GM18519 (cell line): Measurements from ENCODE around the gene TAX1BP3.

Source experiments
- ATAC-seq: cut with Tn5 transposase; IDR thresholded peaks from one replicate; pipeline ENCODE4 v1.9.1; 2021; ENCODE audit warnings: mild to moderate bottlenecking, moderate library complexity; ENCODE audit not compliant: unreplicated experiment, low FRiP score

The TAX1BP3 gene

DNA sequence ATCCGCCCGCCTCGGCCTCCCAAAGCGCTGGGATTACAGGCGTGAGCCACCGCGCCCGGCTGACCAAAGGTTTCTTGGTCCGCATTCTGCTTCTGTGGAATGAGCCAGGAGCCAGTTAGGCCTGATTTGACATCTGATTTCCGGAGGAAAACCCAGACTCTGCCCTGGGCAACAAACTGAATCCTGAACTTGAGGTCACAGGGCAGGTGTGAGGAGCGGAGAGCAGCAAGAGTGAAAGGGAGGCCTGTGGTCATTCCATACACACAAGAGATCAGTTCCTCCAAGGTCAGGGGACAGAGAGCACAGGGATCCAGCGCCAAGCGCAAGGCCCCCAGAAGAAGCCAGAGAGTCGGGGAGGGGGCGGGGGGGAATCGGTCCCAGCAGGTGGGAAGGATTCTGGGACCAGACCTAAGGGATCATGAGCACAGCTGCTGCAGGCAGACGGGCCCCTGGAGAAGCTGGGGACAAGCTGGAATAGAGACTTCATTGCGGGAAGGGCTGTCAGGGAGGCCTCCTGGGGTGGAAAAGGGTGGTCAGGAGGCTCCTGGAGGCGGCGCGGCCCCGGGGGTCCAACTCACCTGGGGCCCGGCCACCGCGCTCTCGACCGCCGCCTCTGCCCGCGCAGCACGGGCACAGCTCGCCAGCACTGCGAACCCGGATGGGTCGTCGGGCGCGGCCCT lies 32.8 kb downstream of the TAX1BP3 start:
- ATAC-seq: peak; percentile 28

DNA sequence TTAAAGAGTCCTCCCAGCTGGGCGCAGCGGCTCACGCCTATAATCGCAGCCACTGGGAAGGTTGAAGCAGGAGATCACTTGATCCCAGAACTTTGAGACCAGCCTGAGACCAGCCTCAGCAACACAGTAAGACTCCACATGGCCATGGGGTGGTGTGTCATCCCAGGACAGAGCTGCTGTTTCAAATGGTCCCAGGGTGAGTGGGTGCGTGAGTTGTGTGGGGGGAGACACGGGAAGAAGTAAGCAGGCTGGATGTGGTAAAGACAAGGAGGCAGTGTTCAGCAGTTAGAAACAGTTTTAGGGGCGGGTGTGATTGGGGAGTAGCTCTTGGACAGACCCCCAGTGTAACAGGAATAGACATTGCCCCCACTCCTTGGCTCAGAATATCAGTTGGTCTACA lies 36.1 kb downstream of the TAX1BP3 start:
- no peak for ATAC-seq

DNA sequence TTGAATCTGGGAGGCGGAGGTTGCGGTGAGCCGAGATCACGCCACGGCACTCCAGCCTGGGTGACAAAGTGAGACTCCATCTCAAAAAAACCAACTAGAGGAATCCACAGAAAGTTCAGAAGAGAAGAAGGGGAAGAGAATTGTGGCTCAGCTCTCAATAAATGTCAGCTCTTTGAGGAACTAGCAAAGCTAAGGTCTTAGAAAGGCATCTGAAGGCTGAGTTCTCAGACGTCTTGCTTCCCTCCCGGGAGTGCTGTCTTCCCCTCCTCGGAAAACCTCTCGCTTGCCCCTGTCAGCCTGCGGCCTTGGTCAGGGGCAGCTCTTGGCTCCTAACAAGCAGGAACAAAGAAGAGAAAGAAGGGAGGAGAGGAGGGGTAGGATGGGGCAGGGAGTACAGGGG lies 37.6 kb downstream of the TAX1BP3 start:
- no peak for ATAC-seq

DNA sequence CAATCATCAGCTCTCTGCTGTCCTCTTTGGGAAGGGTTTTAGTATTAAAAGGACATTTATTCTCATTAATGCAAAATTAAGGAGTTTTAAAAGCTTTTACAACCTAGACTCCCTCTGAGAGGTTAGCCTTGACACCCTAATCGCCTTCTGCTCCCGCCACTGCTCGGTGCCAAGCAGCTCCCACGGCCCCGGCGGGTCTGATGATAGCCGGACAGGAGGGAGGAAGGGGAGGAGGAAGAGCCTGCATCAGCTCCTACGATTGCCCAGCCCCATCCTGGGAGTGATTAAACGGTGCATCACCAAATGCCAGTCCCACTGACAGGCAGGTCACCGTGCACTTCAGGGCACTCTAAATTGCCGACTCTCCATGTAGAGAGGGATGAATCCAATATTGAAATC lies 40.6 kb downstream of the TAX1BP3 start:
- no peak for ATAC-seq

DNA sequence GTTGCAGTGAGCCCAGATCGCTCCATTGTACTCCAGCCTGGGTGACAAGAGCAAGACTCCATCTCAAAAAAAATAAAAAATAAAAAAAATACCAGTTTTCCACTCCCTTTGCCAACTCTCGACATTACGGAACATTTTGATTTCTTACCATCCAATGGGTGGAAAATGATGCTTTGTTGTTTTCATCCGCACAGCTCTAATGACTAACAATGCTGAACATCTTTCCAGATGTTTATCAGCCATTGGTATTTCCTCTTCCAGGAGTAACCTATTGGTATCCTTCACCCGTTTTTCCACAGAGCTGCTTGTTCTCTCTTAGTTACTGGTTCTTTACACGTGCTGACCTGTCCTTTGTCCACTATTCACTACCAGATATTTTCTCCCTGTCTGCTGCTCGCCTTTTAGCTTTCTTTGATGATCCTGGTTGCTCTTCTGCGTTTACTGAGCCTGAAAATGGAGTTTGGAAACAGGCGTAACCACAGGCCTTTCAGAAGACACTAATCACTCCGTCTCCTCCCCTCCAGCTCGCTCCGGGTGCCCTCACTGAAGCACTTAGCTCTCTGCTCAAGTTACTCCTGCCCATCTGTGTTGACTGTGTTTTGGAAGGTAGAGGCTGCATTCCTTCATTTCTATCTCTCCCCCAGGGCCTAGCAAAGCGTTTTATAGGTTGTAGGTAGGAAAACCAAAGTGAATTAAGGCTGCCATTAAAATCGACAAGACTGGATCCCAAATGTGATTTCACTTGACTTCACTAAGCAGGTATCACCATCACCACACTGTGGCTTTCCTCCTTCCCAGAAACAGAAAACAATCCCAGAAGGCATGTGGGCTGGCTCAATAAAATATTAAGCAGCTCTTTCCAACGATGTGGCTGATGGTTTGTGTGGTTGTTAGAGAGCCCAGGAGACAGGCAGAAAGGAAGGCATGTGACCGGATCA lies 41.3 kb downstream of the TAX1BP3 start:
- ATAC-seq: no peak

DNA sequence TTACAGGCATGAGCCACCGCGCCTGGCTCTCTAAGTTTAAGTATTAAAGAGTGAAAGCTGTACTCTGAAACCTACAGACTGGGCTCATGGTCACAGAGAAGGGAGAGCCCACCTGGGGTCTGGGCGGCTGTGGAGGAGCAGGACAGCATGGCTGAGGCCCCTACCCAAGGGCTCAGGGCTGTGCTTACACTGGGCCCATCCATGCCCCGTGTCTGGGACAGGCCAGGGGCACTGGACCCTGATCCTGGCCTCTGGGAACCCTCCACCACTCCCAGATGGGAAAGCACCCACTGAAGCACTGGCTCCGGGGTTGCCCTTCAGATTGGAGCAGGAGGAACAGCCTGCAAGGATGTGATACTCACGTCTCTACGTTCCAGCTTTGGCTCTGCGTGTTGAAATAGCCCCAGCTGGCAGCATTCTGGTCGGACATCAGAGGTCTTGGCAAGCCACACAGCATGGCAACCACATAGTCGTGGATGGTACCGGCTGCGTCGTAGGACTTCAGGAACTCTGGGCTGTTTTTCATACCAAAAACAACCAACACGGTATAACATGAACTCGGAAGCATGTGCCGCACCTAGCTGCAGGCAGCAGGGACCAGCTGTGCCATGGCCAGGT lies 45.3 kb downstream of the TAX1BP3 start:
- no peak for ATAC-seq

DNA sequence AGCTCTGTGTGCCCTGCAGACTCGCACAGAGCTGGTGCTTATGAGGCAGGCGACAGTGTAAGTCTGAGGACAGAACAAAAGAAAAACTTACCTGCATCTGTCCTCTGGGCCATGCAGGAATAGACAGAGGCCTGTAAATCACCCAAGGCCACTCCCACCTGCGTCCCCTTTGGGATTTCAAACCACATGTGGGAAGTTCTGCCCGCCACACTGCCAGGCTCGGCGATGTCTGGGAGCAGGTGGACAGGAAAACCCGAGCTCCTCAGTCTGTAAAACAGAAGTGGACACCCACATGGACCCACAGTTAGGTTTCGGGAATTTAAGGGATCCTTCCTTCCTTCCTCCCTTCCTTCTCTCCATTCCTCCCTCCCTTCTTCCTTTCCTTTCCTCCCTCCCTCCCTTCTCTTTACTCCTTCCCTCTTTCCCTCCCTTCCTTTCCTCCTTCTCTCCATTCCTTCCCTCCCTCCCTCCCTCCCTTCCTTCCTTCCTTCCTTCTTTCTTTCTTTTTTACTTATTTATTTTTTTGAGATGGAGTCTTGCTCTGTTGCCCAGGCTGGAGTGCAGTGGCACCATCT lies 47.1 kb downstream of the TAX1BP3 start:
- ATAC-seq: no peak

DNA sequence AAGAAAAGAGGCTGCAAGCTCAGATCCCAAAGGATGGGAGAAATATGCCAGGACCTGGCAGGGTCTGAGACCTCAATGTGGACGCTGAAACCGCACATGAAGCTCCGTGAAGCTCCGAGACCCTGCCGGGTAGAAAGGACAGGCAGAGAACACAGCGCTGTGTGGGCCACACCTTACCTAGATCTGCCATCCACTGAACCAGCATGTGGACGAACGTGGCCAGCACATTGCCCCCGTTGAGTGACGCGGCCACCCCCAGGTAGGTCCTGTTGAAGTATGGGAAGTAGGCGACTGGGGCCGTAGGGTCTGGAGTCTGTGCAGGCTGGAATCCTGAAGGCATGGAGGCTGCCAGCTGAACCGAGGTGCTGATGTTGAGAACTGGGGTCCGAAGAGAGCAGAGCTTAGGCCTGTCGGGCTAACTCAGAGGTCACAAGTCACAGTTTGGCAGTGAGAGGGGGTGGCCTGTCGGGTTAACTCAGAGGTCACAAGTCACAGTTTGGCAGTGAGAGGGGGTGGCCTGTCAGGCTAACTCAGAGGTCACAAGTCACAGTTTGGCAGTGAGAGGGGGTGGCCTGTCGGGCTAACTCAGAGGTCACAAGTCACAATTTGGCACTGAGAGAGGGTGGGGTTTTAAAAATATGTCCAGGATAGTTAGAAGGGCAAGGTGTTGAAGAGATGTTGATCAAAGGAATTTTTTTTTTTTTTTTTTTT lies 53.1 kb downstream of the TAX1BP3 start:
- ATAC-seq: no peak

DNA sequence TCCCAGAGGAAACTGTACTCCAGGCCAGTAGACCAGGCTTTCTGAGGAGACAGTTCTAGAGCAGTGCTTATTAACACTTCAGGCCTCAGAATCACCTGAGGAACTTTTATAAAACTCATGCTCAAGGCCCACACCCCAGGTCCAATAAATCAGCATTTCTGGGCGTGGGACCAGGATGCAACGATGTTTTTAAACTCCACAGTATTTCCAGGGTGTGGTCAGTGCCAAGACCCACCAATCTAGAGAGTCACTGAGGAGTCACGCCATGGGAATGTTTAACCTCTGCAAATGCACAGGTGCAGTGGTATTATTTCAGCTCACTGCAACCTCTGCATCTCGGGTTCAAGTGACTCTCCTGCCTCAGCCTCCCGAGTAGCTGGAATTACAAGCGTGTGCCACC lies 55.3 kb downstream of the TAX1BP3 start:
- no peak for ATAC-seq
